ENCODE data around the gene HOXC4. TPM values are rescaled to one million over a fixed set of nuclear protein-coding genes. Genes with fewer than 3 reads are reported as not detected.

Gene HOXC4
- polyA plus RNA-seq (2012; ENCODE audit: insufficient read depth, insufficient read length): 7.3 TPM

- peak; percentile 55 for DNase-seq (ENCODE audit: low read depth, low spot score)
- H3K4me3 ChIP-seq (ENCODE audit: low read length): peak within 1 kb of the TSS; percentile 81
These were observed at the start of gene HOXC4 for GRCh38 chr12:54053751-54054741. HOXC4 (plus strand) TSS chr12:54053835; CDS start chr12:54053923, 88 bp downstream.

- no peak for DNase-seq (ENCODE audit: low read depth, low spot score)
- H3K4me3 ChIP-seq (ENCODE audit: low read length): no peak overlapping the region
These were observed 49.4 kb upstream of the HOXC4 start for GRCh38 chr12:54004063-54004840.

GRCh38 chr12:54004841-54005530 lies 48.6 kb upstream of the HOXC4 start:
- H3K4me3 ChIP-seq (ENCODE audit: low read length): no peak overlapping the region
- DNase-seq (ENCODE audit: low read depth, low spot score): no peak

- DNase-seq (ENCODE audit: low read depth, low spot score): no peak
- peak overlapping the region; percentile 18 for H3K4me3 ChIP-seq (ENCODE audit: low read length)
These were observed 48.1 kb upstream of the HOXC4 start for GRCh38 chr12:54005531-54005852.

GRCh38 chr12:54005853-54006558 lies 47.6 kb upstream of the HOXC4 start:
- peak; percentile 50 for DNase-seq (ENCODE audit: low read depth, low spot score)

GRCh38 chr12:54006559-54007220 lies 46.9 kb upstream of the HOXC4 start:
- DNase-seq (ENCODE audit: low read depth, low spot score): no peak
- no peak overlapping the region for H3K4me3 ChIP-seq (ENCODE audit: low read length)

More at GRCh38 chr12:54005853-54006558, 47.6 kb upstream of the HOXC4 start:
- H3K4me3 ChIP-seq (ENCODE audit: low read length): peak overlapping the region; percentile 18

GRCh38 chr12:54007538-54008259 lies 45.9 kb upstream of the HOXC4 start:
- DNase-seq (ENCODE audit: low read depth, low spot score): no peak
- H3K4me3 ChIP-seq (ENCODE audit: low read length): no peak overlapping the region

GRCh38 chr12:54008260-54008552 lies 45.4 kb upstream of the HOXC4 start:
- no peak for DNase-seq (ENCODE audit: low read depth, low spot score)
- H3K4me3 ChIP-seq (ENCODE audit: low read length): no peak overlapping the region

GRCh38 chr12:54009171-54010052 lies 44.2 kb upstream of the HOXC4 start:
- DNase-seq (ENCODE audit: low read depth, low spot score): no peak
- no peak overlapping the region for H3K4me3 ChIP-seq (ENCODE audit: low read length)

GRCh38 chr12:54010053-54010971 lies 43.3 kb upstream of the HOXC4 start:
- H3K4me3 ChIP-seq (ENCODE audit: low read length): no peak overlapping the region
- no peak for DNase-seq (ENCODE audit: low read depth, low spot score)

- no peak overlapping the region for H3K4me3 ChIP-seq (ENCODE audit: low read length)
- DNase-seq (ENCODE audit: low read depth, low spot score): no peak
These were observed 42.5 kb upstream of the HOXC4 start for GRCh38 chr12:54010972-54011664.

- DNase-seq (ENCODE audit: low read depth, low spot score): no peak
- no peak overlapping the region for H3K4me3 ChIP-seq (ENCODE audit: low read length)
These were observed 41.7 kb upstream of the HOXC4 start for GRCh38 chr12:54011665-54012532.

GRCh38 chr12:54012631-54013409 lies 40.8 kb upstream of the HOXC4 start:
- no peak for DNase-seq (ENCODE audit: low read depth, low spot score)
- no peak overlapping the region for H3K4me3 ChIP-seq (ENCODE audit: low read length)
